ENCODE data around the gene RPRD1B. TPM values are rescaled to one million over a fixed set of nuclear protein-coding genes. Genes with fewer than 3 reads are reported as not detected.

RPRD1B gene, protein sequence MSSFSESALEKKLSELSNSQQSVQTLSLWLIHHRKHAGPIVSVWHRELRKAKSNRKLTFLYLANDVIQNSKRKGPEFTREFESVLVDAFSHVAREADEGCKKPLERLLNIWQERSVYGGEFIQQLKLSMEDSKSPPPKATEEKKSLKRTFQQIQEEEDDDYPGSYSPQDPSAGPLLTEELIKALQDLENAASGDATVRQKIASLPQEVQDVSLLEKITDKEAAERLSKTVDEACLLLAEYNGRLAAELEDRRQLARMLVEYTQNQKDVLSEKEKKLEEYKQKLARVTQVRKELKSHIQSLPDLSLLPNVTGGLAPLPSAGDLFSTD
- 8.4 and 12.2 TPM in 2 replicates for total RNA-seq (ENCODE audit: low replicate concordance)

GRCh38 chr20:38033330-38034107, at the start of gene RPRD1B, which contains the start of gene TTI1:
Gene RPRD1B (plus strand): TSS chr20:38033746. CDS start chr20:38033948, 202 bp downstream.
Gene TTI1 (minus strand): TSS chr20:38033456. CDS start chr20:38013816, 19,640 bp downstream.

Other genes starting within 250 kb of the RPRD1B start
- 1.6 and 2.9 TPM in 2 replicates for gene VSTM2L, start 130.6 kb upstream of the RPRD1B start, total RNA-seq (ENCODE audit: low replicate concordance)
- 7.8 and 12.2 TPM in 2 replicates for gene TTI1, start 290 bp upstream of the RPRD1B start, total RNA-seq (ENCODE audit: low replicate concordance)
- 12.4 and 598 TPM in 2 replicates for gene TGM2, start 131.5 kb downstream of the RPRD1B start, total RNA-seq (ENCODE audit: low replicate concordance)
- 0.59 and 13.7 TPM in 2 replicates for gene KIAA1755, start 227.0 kb downstream of the RPRD1B start, total RNA-seq (ENCODE audit: low replicate concordance)

Data from smooth muscle cell of the coronary artery (primary cell).